ENCODE measurements around the gene PHC2.

PHC2 gene

GRCh38 chr1:33323663-33324477 is 107.0 kb downstream of the PHC2 start:
- no peak for TF ChIP-seq YY1 (IDR thresholded peaks at IDR 0.05; ENCODE audit: low read depth)
- TF ChIP-seq TAF1 (IDR thresholded peaks at IDR 0.05; ENCODE audit: low read depth): no peak
- TF ChIP-seq EP300 (IDR thresholded peaks at IDR 0.05; ENCODE audit: borderline replicate concordance): no peak
- TF ChIP-seq EGR1 (IDR thresholded peaks at IDR 0.05): no peak

- TF ChIP-seq RAD21 (IDR thresholded peaks at IDR 0.05; ENCODE audit: low read depth) (no peak), EGR1 (IDR thresholded peaks at IDR 0.05) (no peak), REST (IDR thresholded peaks at IDR 0.05; ENCODE audit: low read depth) (no peak), MAX (IDR thresholded peaks at IDR 0.05) (no peak), TEAD4 (IDR thresholded peaks at IDR 0.05) (no peak)
Observed at GRCh38 chr1:33322870-33323585, 107.9 kb downstream of the PHC2 start.

- TF ChIP-seq EP300 (IDR thresholded peaks at IDR 0.05; ENCODE audit: borderline replicate concordance): no peak
- no peak for TF ChIP-seq ZBTB7A (IDR thresholded peaks at IDR 0.05; ENCODE audit: low read depth)
- TF ChIP-seq TEAD4 (IDR thresholded peaks at IDR 0.05): no peak
- no peak for TF ChIP-seq NFIC (IDR thresholded peaks at IDR 0.05)
- TF ChIP-seq USF1 (IDR thresholded peaks at IDR 0.05): no peak
- no peak for TF ChIP-seq FOXM1 (IDR thresholded peaks at IDR 0.05; ENCODE audit: borderline replicate concordance, low read depth)
- no peak for TF ChIP-seq RAD21 (IDR thresholded peaks at IDR 0.05; ENCODE audit: low read depth)
Observed at GRCh38 chr1:33322109-33322508, 108.8 kb downstream of the PHC2 start.

- TF ChIP-seq YY1 (IDR thresholded peaks at IDR 0.05; ENCODE audit: low read depth) (no peak), TCF12 (IDR thresholded peaks at IDR 0.05; ENCODE audit: low read depth) (no peak), TEAD4 (IDR thresholded peaks at IDR 0.05) (no peak), RAD21 (IDR thresholded peaks at IDR 0.05; ENCODE audit: low read depth) (no peak), NFIC (IDR thresholded peaks at IDR 0.05) (no peak), FOXM1 (IDR thresholded peaks at IDR 0.05; ENCODE audit: borderline replicate concordance, low read depth) (no peak), EP300 (IDR thresholded peaks at IDR 0.05; ENCODE audit: borderline replicate concordance) (no peak), CREB1 (IDR thresholded peaks at IDR 0.05; ENCODE audit: low read depth) (no peak), MAX (IDR thresholded peaks at IDR 0.05) (no peak), EGR1 (IDR thresholded peaks at IDR 0.05) (no peak), REST (IDR thresholded peaks at IDR 0.05; ENCODE audit: low read depth) (no peak), ZBTB7A (IDR thresholded peaks at IDR 0.05; ENCODE audit: low read depth) (no peak), TAF1 (IDR thresholded peaks at IDR 0.05; ENCODE audit: low read depth) (no peak), CEBPB (IDR thresholded peaks at IDR 0.05) (no peak), USF1 (IDR thresholded peaks at IDR 0.05) (no peak)
Observed at GRCh38 chr1:33321178-33321577, 109.7 kb downstream of the PHC2 start.

GRCh38 chr1:33320619-33321165 is 110.2 kb downstream of the PHC2 start, which contains the start of gene A3GALT2:
Gene A3GALT2, minus strand, starts transcription at chr1:33321098. Its CDS starts 0 bp downstream, at chr1:33321098.
- no peak for TF ChIP-seq CEBPB (IDR thresholded peaks at IDR 0.05)
- TF ChIP-seq ZBTB7A (IDR thresholded peaks at IDR 0.05; ENCODE audit: low read depth): no peak
- TF ChIP-seq MAX (IDR thresholded peaks at IDR 0.05): no peak
